AG20443 (cell line): ENCODE measurements around the gene GPR68.
"Not testable (repeated sequence)": the region's sequence is repeated elsewhere in the genome, so short reads cannot be mapped to it uniquely, and the experiment has no call there.

ENCODE experiments used
- DNase-seq: peaks from one replicate; pipeline ENCODE4 v3.0.0; 2012; ENCODE audit warnings: low spot score, mixed read lengths

Gene GPR68

DNA sequence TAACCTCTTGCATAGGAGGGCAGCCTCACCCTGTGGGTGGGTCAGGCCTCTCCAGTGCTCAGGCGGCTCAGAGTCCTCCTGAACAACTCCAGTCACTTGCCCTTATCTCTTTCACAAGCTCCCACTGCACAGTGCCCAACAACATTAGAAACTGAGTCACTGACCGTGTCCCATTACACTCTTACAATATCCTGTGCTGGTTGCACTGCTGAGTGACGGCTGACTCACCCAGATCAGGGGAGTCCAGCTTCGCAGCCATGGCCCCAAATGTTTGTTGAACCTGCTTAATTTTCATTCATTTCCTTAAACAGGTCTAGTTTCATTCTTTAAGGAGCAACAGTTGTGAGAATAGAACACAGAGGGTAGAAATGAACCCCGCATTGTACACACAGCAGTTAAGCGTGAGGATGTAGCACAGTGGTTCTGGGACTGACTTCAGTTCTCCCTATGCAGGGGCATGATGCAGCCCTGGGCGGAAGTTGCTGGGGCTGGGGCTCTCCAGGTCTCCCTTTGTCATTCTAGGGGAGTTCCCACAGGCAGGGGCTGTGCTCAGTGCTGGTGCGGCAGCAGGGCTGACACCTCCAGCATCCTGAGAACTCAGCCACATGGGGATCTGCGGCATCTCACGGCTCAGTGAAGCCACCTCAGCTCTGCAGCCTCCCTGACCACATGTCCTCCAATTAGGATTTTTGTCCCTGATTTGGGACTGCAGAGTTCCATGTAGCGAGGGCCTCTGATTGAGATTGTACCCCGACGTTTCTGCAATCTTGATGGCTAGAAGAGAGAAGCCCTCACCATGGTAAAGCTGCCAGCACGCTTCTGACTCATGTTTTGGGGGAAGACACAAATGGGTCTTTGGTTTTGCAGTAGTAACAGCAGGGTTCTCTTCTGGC lies 16.1 kb downstream of the GPR68 start:
- no peak for DNase-seq

DNA sequence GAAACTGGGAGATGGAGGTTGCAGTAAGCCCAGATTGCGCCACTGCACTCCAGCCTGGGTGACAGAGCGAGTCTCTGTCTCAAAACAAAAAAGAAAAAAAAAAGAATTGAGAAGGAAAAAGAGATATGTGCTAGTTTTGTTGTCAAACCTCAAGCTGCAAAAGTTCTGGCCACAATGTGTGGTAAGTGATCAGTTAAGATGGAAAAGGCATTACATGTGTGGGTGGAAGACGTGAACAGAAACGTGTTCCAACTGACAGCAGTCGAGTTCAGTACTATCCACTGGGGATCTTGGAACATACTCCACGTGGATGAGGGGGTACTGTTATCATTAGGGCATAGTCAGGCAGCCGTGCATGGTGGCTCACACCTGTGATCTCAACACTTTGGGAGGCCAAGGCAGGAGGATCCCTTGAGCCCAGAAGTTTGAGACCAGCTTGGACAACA lies 17.3 kb downstream of the GPR68 start:
- DNase-seq, result no peak

DNA sequence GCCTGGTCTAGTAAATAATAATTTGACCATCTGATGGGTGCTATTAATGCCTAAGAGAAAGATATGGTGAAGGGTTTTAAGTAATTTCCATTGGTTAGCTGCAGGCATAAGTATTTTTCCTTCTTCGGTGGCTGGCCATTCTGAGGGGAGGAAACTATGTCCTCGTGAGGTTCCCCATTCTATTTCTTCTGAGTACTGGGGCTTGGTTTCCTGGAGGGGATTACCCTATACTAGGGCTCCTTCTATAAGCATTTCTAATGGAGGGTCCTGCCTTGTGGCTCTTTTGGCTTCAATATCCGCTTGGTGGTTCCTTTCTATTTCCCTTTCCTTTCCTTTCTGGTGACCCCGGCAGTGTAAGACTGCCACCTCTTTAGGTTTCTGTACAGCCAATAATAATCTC lies 18.1 kb downstream of the GPR68 start:
- not testable (repeated sequence) for DNase-seq

DNA sequence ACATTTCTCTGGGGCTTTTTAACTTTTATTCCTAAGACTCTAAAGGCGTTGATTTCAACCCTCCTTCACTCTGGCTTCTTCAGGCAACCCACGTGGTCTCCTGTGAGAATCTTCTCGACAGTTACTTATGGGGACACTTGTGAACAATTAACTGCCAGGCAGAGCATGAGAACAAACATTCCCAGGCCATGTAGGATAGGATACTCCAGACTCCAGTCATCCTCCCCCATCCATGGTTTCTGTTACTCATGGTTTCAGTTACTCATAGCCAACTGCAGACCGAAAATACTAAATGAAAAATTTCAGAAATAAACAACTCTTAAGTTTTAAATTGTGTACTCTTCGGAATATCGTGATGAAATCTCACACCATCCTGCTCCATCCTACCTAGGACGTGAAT lies 19.5 kb downstream of the GPR68 start:
- DNase-seq, result no peak

DNA sequence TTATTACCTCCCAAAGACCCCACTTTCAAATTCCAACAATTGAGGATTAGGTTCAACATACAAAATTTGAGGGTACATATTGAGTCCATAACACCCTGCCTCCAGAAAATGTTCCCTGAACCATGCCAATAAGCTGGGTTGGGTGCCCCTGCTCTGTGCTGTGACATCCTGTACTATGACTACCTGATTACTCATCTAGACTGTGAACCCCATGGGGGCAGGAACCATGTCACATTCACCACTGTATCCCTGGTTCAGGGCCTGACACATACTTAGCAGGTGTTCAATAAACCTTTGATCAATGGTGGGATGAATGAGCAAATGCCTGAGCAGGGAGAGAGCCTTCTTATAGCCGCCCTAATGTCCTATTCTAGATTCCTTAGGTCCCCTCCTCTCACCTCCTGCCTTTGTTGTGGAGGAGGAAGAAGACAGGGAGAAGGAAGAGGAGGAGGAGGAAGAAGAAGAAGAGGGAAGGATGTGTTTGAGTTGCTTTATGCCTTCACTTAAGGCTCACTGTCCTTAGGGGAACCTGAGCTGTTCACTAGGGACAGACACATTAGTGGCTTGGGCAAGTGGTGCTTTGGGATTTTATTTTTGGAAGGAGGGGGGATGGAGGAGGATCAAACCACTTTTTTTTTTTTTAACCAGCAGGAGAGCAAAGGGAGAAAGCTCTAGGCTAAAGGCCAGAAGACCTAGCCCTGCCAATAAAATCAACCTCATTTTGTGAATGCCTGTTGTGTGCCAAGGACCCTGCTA lies 21.3 kb downstream of the GPR68 start:
- DNase-seq, result no peak

DNA sequence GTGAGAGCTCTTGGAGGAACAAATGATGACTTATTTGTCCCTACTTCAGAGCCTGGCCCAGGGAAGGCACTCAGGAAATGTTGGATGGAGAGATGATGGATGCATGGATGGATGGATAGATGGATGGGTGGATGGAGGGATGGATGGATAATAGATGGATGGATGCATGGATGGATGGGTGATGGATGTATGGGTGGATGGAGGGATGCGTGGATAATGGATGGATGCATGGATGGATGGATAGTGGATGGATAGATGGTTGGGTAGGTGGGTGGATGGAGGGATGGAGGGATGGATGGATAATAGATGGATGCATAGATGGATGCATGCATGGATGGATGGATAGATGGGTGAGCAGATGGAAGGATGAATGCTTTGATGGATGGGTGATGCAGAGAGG lies 23.2 kb downstream of the GPR68 start:
- no peak for DNase-seq

DNA sequence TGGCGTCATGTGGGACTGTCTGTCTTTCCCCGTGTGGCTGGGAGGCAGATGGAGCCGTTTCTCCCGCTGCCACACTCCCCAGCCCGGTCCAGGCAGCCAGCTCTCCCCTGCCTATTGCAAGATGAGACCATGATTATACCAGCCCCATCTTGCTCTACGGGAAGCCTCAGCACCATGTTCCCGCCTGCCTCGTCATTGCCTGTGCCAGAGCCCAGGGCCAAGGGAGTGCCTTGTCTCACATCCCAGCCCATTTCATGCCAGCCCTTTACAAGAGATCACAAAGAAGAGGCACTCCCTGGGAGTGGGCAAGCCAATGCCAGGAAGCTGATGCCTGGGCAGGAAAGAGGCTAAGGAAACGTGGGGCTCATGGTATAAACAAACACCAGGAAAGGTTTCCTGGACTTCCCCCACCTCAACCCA lies 23.9 kb downstream of the GPR68 start:
- no peak for DNase-seq

DNA sequence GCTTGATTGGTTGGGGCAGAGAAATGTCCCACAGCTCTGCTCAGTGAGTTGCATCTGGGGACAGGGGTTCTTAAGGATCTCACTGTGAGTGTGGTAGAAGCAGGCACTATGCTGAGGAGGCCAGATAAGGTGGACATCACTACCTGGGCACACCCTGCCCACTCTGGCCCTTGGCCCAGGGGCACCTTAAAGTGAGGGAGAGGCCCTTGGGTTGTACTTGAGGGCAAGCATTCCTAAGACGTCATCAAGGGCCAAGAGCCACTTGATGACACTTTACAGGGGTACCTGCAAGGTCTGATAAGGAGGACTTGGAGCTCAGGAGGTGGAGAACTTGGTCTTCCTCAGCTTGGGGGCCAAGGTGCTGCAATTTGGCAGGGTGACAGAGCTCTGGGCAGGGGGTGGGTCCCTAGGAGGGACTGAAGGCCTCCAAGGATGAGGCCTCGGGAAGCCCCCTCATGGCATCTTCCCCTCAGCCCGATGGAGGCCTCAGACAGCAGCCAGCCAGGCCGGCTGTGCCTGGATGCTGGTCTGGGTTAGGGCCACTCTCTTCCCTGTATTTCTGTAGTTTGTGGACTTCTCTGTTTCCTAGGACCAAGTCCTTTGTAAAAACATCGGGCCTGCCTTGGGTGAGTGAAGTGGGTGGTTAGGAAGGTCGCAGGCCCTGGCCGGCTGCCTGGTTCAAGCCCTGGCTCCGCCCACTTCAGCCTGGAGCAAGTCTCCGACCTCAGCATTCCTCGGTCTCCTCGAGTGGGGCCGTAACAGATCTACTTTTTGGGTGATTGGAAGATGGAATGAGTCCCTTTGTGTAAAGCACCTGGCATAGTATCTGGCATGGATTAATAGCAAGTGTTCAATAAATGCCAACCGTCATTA lies 24.8 kb downstream of the GPR68 start:
- DNase-seq, result no peak

DNA sequence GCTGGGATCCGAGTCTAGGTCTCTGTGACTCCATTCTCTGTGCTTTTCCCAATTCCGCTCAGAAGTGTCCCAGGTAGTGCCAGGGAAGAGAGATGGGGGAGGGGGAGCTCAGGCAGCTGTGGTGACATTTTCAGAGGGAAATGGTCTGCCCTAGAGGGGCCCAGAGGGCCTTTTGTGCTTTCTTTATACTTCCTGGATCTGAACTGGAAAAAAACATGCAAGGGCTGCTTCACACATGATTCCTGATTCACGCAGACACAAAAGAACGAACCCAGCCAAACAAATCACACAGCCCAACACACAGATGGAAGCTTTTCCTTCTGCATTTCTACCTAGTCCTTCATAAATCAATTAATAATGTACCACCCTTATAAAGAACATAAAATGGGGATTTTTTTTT lies 26.5 kb downstream of the GPR68 start:
- no peak for DNase-seq

DNA sequence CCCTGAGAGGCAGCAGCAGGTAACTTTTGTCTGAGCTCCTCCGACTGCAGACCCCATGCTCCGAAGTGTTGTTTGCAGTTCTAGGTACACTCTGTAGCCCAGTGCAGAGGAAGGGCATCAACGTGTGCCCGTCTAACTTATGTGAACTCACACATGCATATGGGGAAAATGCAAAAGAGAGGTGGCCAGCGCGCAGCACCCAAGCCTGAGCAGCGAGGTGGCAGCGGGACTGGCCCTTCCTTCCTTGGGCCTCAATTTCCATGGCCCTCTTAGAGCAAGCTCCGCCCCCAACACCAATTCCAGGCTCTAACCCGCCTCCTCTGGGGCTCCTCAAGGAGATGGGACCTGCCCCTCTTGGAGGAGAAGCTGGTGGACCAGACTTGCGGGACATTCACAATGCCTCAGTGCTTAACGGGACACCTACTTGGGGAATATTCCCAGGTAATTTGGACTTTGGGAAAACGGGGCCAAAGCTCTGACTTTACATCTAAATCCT lies 27.7 kb downstream of the GPR68 start:
- no peak for DNase-seq

DNA sequence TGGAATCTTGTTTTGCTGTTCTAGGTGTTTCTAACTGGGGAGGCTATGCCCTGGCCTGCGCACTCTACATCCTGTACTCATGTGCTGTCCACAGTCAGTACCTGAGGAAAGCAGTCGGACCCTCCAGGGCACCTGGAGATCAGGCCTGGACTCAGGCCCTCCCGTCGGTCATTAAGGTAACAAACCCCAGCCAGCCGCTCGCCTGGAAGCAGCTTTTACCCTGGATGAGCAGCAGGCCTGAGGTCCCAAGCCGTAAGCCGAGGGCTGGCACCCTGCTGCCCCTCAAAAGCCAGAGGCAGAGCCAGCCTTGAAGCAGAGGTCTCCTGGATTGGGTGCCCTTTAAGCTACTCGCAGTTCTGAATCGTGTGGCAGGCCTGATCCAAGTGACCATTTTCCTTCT lies 29.1 kb downstream of the GPR68 start:
- no peak for DNase-seq

DNA sequence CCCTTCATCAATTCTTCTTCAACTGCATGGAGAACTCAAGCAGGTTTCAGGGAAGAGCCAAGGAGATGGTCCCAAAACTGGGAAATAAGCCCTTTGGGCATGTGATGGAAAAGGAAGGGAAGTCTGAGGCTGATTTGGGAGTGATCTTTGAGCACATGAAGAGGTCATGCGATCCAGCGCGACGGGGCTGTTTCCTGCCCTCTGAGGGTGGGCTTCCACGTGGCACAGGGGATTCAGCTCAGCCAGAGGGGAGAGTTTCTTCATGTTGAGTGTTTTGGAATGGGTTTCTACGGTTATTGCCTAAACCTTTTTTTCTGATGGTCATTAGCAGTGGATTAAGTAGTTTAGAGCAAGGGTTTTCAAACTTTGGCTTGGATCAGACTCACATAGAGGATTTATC lies 30.2 kb downstream of the GPR68 start:
- no peak for DNase-seq

DNA sequence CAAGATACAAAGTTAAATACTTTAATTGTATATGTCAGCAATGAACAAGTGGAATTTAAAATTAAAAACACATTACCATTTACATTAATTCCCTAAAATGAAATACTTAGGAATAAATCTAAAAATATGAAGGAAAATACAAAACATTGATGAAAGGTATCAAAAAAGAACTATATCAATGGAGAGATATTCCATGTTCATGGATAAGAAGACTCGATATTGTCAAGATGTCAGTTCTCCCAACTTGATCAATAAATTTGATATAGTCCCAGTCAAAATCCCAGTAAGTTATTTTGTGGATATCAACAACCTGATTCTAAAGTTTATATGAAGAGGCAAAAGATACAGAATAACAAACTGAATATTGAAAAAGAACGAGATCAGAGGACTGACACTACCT lies 33.5 kb downstream of the GPR68 start:
- DNase-seq, result no peak

DNA sequence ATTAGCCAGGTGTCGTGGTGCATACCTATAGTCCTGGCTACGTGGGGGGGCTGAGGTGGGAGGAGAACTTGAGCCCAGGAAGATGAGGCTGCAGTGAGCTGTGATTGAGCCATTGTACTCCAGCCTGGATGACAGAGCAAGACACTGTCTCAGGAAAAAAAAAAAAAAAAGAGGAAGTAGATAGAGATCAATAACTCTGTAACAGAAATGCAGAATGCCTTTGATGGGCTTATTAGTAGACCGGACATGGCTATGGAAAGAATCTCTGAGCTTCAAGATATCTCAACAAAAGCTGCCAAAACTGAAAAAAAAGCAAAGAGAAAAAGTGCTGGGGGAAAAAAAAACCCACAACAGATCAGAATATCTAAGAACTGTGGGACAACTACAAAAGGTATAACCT lies 37.5 kb downstream of the GPR68 start:
- DNase-seq, result no peak

DNA sequence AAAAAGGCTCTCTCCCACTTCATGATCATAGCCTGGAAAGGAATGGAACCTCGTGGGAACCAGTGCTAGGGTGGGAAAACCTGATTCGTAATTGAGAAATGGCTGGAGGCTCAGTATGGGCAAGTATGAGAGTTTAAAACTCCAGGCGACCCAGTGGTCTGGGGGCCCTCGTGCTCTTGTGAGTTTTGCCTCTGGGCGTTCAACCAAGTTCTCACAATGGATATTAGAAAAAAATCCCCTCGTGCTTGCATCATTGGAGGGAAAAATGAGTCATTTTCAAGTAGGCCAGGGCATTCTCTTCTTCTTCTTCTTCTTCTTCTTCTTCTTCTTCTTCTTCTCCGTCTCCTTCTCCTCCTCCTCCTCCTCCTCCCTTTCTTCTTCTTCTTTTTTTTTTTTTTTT lies 39.0 kb downstream of the GPR68 start:
- no peak for DNase-seq

DNA sequence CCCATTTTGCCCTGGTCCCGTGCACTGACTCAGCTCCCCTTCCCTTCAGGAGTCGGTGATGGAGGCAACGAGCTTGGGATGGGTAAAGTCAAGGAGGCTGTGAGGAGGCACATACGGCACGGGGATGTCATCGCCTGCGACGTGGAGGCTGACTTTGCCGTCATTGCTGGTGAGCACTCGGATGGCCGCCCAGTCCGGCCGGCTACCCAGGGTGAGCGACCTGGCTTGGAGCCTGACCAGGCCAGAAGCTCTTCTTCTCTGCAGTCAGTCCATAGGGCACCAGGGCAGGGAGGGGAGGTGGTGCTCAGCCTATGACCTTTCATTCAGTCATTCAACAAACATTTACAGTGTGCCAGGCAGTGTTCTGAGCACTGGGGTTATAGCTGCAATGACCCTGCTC lies 39.8 kb downstream of the GPR68 start:
- DNase-seq, result no peak

DNA sequence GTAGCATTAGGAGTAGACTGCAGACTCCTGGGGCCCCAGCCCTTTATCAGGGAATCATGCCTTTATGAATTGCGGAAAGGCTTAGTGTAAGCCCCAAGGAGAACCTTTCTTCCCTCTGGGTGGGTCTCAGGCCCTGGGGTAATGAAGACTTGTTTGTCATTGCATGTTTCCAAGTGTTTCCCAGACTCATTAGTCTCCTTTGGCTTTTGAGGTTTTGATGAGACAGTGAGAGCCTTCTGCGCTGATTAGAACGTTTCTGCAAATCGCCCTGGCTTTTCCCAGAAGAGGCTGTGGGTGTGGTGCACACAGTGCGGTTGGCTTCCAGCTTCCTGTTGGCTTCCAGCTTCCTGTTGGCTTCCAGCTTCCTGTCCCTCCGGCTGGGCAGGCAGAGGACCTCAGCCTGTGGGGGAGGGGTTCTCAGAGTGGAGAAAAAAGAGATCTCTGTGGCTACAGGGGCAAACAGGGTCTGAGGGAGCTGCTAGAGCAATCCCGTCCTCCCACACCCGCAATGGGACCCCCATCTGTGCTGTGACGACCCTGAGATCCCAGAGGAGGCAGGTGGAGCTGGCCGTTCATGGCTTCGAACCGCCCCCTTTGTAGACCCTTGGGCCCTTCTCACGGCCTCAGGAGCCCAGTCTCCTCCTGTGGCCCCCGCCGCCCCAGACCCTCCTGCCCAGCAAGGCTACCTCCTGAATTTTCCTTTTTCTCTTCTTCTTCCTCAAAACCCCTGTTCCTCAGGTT lies 42.1 kb downstream of the GPR68 start:
- peak; percentile 73 for DNase-seq

DNA sequence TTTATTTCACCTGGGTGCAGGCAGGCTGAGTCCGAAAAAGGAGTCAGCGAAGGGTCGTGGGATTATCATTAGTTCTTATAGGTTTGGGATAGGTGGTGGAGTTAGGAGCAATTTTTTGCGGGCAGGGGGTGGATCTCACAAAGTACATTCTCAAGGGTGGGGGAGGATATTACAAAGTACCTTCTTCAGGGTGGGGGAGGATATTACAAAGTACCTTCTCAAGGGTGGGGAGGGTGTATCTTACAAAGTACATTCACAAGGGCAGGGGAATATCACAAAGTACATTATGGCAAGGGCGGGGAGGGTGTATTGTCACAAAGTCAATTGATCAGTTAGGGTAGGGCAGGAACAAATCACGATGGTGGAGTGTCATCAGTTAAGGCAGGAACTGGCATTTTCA lies 43.7 kb downstream of the GPR68 start:
- DNase-seq, result not testable (repeated sequence)

DNA sequence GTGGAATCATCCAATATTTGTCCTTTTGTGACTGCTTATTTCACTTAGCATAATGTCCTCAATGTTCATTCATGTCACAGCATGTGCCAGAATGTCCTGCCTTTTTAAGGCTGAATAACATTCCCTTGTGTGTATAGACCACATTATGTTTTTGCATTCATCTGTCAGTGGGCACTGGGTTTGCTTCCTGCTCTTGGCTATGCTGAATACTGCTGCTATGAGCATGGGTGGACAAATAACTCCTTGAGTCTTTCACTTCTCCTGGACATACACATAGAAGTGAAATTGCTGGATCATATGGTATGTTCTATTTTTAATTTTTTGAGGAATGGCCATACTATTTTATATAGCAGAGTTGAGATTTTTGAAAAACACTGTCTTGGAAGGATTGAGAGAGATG lies 46.9 kb downstream of the GPR68 start:
- DNase-seq, result no peak

DNA sequence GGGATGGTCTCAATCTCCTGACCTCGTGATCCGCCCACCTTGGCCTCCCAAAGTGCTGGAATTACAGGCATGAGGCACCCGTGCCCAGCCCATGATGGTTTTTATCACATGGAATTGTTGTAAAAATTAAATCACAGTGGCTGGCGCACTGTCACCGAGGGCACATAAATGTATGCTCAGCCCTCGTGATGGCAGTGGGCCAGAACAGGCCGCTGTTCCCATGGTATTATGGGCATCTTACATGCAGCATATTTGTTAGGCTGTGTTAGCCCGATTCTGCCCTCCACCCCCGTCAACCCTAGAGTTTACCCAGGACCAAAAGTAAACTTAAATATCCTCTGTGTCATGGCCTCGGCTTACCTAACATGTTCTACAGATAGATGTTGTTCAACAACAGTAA lies 48.6 kb downstream of the GPR68 start:
- DNase-seq, result no peak

DNA sequence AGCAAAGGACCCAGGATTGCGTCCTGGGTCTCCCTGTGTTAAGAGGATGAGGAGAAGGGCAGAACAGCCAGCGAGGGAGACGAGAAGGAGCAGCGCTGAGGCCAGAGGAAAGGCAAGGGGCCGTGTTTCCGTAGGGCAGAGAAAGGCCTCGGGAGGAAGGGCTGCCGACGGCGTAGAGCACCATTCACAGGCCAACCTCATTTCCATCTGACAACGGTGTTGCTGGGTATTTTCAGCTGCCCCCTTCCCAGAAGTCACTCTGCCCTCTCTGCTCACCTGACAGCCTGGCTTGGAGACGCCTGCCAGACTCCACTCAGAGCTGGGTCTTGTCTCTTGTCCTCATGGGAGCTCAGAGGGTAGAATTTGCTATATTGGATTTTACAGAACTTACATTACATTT lies 51.4 kb downstream of the GPR68 start:
- DNase-seq, result no peak

DNA sequence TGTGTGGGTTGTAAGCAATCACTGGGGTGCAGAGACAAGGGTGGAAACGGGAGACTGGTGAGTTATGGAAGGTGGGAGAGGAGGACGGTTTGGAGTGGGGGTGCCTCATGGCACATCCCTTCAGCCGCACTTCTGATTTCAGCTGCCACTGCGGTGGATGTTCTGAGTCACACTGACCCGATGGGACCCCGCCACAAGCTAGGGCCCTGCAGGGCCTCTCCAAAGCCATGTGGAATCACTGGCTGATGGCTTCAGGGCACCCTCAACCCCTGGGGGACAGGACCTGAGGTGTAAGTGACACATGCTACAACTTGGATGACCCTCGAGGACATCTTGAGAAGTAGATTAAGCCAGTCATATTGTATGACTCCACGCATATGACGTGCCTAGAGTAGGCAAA lies 53.7 kb downstream of the GPR68 start:
- DNase-seq, result no peak
